Subcutaneous abdominal adipose tissue (tissue), 5 donors: ENCODE results near the gene STRADB.

ENCODE experiments used
- H3K27ac ChIP-seq: one replicate; pipeline ENCODE4 v1.7.0; 2013; ENCODE audit warnings: low read depth, mild to moderate bottlenecking, inconsistent platforms, low read length, moderate library complexity
- H3K27me3 ChIP-seq, 5 donors: one replicate each; pipeline ENCODE4 v1.7.0; 2013; ENCODE audit warnings: low read length in 5 of 5, inconsistent platforms in 1 of 5; ENCODE audit not compliant: control insufficient read depth in 5 of 5, insufficient read depth in 4 of 5
- H3K36me3 ChIP-seq, 5 donors: one replicate each; pipeline ENCODE4 v1.7.0; 2013; ENCODE audit warnings: low read length in 5 of 5; ENCODE audit not compliant: control insufficient read depth in 5 of 5, insufficient read depth in 5 of 5
- H3K4me1 ChIP-seq, 5 donors: one replicate each; pipeline ENCODE4 v1.7.0; 2013; ENCODE audit warnings: low read length in 5 of 5, mild to moderate bottlenecking in 3 of 5, moderate library complexity in 1 of 5; ENCODE audit not compliant: control insufficient read depth in 5 of 5, insufficient read depth in 5 of 5
- H3K4me3 ChIP-seq, 5 donors: one replicate each; pipeline ENCODE4 v1.7.0; 2013; ENCODE audit warnings: low read length in 5 of 5, low read depth in 1 of 5
- H3K9ac ChIP-seq, 5 donors: one replicate each; pipeline ENCODE4 v1.7.0; 2013; ENCODE audit warnings: low read length in 5 of 5, mild to moderate bottlenecking in 4 of 5, moderate library complexity in 3 of 5
- H3K9me3 ChIP-seq, 5 donors: one replicate each; pipeline ENCODE4 v1.7.0; 2013; ENCODE audit warnings: low read length in 5 of 5; ENCODE audit not compliant: control insufficient read depth in 5 of 5
- donor health status: healthy.
- donor health status: healthy.
- donor health status: healthy.
- donor health status: healthy.
- donor health status: healthy.

STRADB gene

GRCh38 chr2:201444746-201445465 is 6.6 kb upstream of the STRADB start:
- H3K4me3 ChIP-seq, result no peak overlapping the region
- no peaks in the 10 kb centered on the region for H3K9me3 ChIP-seq
- H3K27me3 ChIP-seq, result no peaks in the 10 kb centered on the region
- no peak overlapping the region for H3K27ac ChIP-seq
- H3K9ac ChIP-seq, result no peak overlapping the region
- peaks cover 0 to 11% (median 0%) of the 10 kb centered on the region in 5 donors for H3K4me1 ChIP-seq
- H3K36me3 ChIP-seq, result no peaks in the 10 kb centered on the region

DNA sequence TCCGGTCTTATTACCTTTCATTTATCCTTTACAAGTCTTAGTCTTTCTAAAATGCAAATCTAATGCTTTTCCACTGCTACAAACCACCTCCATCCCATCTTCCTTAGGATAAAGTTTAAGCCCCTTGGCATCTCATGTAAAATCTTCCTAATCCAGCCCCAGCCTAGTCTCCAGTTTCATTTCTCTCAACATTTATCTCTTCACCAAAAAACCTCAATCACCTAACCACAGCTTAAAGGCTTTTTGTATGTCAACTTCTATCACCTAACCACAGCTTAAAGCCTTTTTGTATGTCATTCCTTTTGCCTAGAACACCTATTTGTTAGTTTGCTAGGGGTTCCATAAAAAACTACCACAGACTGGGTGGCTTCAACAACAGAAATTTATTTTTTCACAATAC is 4.5 kb upstream of the STRADB start:
- no peak overlapping the region for H3K4me3 ChIP-seq
- H3K4me1 ChIP-seq, result peaks cover 0 to 18% (median 10%) of the 10 kb centered on the region in 5 donors
- H3K27me3 ChIP-seq, result no peaks in the 10 kb centered on the region
- no peaks in the 10 kb centered on the region for H3K9me3 ChIP-seq
- no peaks in the 10 kb centered on the region for H3K36me3 ChIP-seq
- peak overlapping the region in 1 of 5 donors; percentile 24 for H3K9ac ChIP-seq
- H3K27ac ChIP-seq, result no peak overlapping the region

DNA sequence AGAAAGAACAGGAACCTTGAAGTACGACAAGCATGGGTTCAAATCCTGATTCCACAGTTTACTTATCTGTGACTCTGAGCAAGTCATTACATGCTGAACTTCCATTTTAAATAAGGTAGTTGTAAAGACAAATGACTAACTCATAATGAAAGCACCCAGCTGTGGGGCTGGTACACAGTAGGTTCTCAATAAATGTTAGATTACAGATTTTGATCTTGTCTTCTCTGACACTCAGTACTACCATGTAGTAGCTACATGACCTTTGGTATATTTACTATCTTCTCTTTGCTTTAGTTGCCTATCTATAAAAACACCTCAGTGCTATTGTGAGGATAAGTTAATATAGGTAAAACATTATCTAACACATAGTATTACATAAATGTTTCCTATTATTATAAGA is 3.5 kb upstream of the STRADB start:
- Histone ChIP-seq H3K27ac (no peak overlapping the region), H3K4me3 (no peak overlapping the region), H3K9ac (no peak overlapping the region)

GRCh38 chr2:201448701-201449100 is 2.8 kb upstream of the STRADB start:
- Histone ChIP-seq H3K4me3 (no peak overlapping the region), H3K9ac (no peak overlapping the region), H3K9me3 (no peaks in the 10 kb centered on the region), H3K36me3 (no peaks in the 10 kb centered on the region), H3K27me3 (no peaks in the 10 kb centered on the region), H3K27ac (no peak overlapping the region), H3K4me1 (peaks cover 0 to 34% (median 26%) of the 10 kb centered on the region in 5 donors)

More for the DNA sequence above, 3.5 kb upstream of the STRADB start:
- H3K4me1 ChIP-seq, result peaks cover 0 to 28% (median 20%) of the 10 kb centered on the region in 5 donors
- no peaks in the 10 kb centered on the region for H3K36me3 ChIP-seq
- H3K9me3 ChIP-seq, result no peaks in the 10 kb centered on the region
- H3K27me3 ChIP-seq, result no peaks in the 10 kb centered on the region

GRCh38 chr2:201450954-201451291 is 617 bp upstream of the STRADB start:
- peaks cover 0 to 36% (median 29%) of the 10 kb centered on the region in 5 donors for H3K4me1 ChIP-seq

DNA sequence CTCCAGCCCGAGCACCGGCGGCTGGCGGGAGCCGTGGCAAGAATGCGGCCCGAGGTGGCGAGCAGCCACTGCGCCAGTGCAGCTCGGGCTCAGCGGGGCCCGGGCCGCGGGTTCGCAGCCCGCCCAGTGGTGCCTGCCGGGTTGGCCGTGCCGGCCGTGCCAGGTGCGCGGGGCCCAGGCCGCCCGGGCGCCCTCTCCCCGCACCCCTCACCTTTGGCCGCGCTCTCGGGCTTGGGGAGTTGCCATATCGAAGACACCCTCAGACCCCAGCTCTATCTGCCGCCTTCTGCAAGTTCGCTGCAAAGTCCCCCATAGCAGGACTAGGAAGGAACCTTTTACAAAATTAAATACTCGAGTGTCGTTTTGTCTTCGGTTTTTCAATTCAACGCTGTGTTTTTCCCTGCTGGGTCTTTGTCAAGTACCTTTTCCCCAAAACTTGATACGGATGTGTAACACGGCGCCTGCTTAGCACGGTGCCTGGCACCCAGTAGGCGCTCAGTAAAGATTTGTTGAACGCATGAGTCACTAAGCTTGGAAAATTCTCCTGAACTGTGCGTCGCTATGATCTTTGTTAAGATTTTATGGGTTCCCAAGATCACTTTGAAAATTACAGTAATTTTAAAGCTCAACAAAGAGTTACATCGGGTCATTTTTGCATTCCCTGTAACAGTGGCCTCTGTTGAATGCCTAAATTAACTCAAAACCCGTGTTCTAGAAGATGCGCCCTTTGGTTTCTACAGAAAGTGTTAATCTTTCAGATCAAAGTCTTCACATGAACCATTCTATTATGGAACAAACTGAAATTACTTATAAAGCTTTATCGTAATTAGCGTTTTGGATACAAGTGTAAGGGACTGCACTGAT is 750 bp downstream of the STRADB start:
- H3K4me1 ChIP-seq, result peaks cover 0 to 34% (median 29%) of the 10 kb centered on the region in 5 donors
- H3K27me3 ChIP-seq, result no peaks in the 10 kb centered on the region
- peaks cover 0 to 6% (median 0%) of the 10 kb centered on the region in 5 donors for H3K36me3 ChIP-seq
- H3K9ac ChIP-seq, result peak overlapping the region; percentile 23 to 85 (median 77)
- H3K4me3 ChIP-seq, result peak overlapping the region; percentile 80 to 97 (median 90)
- H3K27ac ChIP-seq, result peak overlapping the region; percentile 86
- H3K9me3 ChIP-seq, result no peaks in the 10 kb centered on the region

More at GRCh38 chr2:201450954-201451291, 617 bp upstream of the STRADB start:
- H3K9me3 ChIP-seq, result no peaks in the 10 kb centered on the region
- peaks cover 0 to 5% (median 0%) of the 10 kb centered on the region in 5 donors for H3K36me3 ChIP-seq
- peak overlapping the region; percentile 86 for H3K27ac ChIP-seq
- peak overlapping the region; percentile 63 to 91 (median 85) for H3K9ac ChIP-seq
- H3K4me3 ChIP-seq, result peak overlapping the region; percentile 89 to 97 (median 95)
- no peaks in the 10 kb centered on the region for H3K27me3 ChIP-seq

- H3K27me3 ChIP-seq, result no peaks in the 10 kb centered on the region
- no peaks in the 10 kb centered on the region for H3K9me3 ChIP-seq
- H3K4me3 ChIP-seq, result peak overlapping the region in 3 of 5 donors; percentile 80 to 90 (median 89)
- H3K9ac ChIP-seq, result peak overlapping the region in 3 of 5 donors; percentile 23 to 77 (median 37)
- H3K27ac ChIP-seq, result peak overlapping the region; percentile 86
- H3K36me3 ChIP-seq, result peaks cover 0 to 6% (median 0%) of the 10 kb centered on the region in 5 donors
- peaks cover 0 to 34% (median 26%) of the 10 kb centered on the region in 5 donors for H3K4me1 ChIP-seq
Measured at GRCh38 chr2:201452922-201453643, 1.5 kb downstream of the STRADB start.

DNA sequence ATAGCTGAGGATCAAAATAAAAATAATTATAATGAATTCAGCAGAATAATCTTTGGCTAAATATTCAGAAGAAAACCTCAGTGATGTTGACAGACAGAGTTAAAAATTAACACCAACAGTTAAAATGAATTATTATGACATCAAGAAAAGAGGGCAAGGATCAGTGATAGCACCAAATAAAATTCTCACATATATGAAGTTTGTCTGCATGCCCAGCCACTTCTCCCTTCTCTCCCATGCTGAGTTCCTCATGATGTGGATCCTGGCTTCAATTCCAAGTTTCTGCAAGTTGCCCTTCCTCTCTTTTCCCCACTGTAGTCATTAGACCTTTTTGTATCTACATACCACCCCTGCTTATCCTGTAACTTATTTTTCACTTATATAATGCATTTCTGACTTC is 6.8 kb downstream of the STRADB start:
- Histone ChIP-seq H3K27ac (no peak overlapping the region), H3K4me1 (peaks cover 0 to 6% (median 4%) of the 10 kb centered on the region in 5 donors), H3K9ac (no peak overlapping the region), H3K4me3 (no peak overlapping the region), H3K27me3 (no peaks in the 10 kb centered on the region), H3K36me3 (peaks cover 18 to 37% (median 30%) of the 10 kb centered on the region in 5 donors), H3K9me3 (no peaks in the 10 kb centered on the region)

DNA sequence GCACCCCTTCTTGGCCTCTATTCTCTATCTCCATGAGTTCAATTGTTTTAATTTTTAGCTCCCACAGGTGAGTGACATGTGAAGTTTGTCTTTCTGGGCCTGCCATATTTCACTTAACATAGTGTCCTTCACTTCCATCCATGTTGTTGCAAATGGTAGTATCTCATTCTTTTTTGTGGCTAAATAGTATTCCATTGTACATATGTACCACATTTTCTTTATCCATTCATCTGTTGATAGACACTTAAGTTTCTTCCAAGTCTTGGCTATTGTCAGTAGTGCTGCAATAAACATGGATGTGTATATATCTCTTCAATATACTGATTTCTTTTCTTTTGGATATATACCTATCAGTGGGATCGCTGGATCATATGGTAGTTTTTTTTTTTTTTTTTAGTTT is 9.0 kb downstream of the STRADB start:
- Histone ChIP-seq H3K4me3 (no peak overlapping the region), H3K27me3 (no peaks in the 10 kb centered on the region), H3K9ac (no peak overlapping the region), H3K4me1 (peaks cover 0 to 9% (median 7%) of the 10 kb centered on the region in 5 donors), H3K9me3 (no peaks in the 10 kb centered on the region), H3K36me3 (peaks cover 31 to 49% (median 44%) of the 10 kb centered on the region in 5 donors), H3K27ac (no peak overlapping the region)
